Urinary bladder (tissue), 4 donors: ENCODE results near the gene CSRP3. TPM values are rescaled to one million over a fixed set of nuclear protein-coding genes. Genes with fewer than 3 reads are reported as not detected.

ENCODE experiments used
- DNase-seq: peaks from one replicate; pipeline ENCODE4 v3.0.0-alpha.2; 2015; ENCODE audit errors: extremely low spot score
- H3K27ac ChIP-seq: one replicate; pipeline ENCODE4 v1.5.1; 2013; ENCODE audit warnings: low read depth, mild to moderate bottlenecking, moderate library complexity
- H3K36me3 ChIP-seq: one replicate; pipeline ENCODE4 v1.6.1; 2013; ENCODE audit warnings: mild to moderate bottlenecking, moderate library complexity; ENCODE audit not compliant: insufficient read depth
- H3K4me1 ChIP-seq: one replicate; pipeline ENCODE4 v1.6.1; 2013; ENCODE audit warnings: mild to moderate bottlenecking, moderate library complexity; ENCODE audit not compliant: insufficient read depth
- H3K4me3 ChIP-seq: one replicate; pipeline ENCODE4 v1.5.1; 2013; ENCODE audit warnings: low read depth, low read length
- WGBS: extraction: QIAGEN DNeasy Blood & Tissue Kit; methylation state at CpG from one replicate; pipeline ENCODE4 v1.1.7; 2013; 5-methylcytosine and 5-hydroxymethylcytosine counted together
- polyA plus RNA-seq: library from polyadenylated mRNA; stranded (reverse); fragments of 200-250 nt; gene quantifications from one replicate; pipeline ENCODE4 v1.2.3, GENCODE V29; 2013
- total RNA-seq: library from RNA; depleted of rRNA; stranded (reverse); fragments of >200 nt; gene quantifications from one replicate; pipeline ENCODE4 v1.2.3, GENCODE V29; 2014
- donor health status: healthy with polysubstance abuse.
- donor health status: healthy.

The CSRP3 gene
- total RNA-seq (24.0 TPM), polyA plus RNA-seq (not detected)

DNA sequence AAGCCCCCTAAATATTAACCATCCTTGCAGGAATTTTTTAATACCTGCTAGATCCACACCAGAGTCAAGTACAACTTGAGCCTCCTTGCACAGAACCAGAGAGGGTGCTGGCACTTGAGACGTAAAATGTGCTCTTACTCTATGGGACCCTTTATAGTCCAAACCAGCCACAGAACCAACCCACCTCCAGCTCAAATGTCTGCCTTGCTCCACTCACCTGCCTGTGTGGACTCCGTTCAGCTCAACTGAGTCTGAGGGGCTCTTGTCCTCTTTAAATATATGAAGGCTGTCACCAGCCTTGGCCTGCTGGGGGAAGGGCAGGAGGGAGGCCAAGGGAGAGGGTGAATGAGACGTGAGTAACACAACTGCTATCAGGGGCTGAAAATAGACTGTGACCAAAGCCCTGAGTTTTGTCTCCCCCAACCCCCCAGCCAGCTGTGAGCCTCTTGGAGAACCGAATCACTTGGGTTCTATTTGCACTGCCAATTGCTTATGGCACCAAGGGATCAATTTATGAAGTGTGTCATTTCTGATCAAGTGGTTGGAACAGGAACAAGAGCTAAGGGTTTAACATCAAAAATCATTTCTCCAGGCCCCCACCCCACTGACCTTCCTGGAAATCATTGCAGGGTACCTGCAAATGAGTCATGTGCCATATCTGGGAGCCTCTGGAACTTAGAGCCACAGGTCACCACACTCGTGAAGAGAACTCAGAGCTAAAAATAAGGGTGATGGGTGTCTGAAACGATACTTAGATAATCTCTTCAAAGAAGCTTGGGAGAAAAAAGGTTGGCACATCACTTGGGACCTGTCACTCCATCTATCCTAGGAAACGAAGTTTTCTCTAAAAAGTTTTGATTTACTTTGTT, at the start of gene CSRP3:
Gene CSRP3, minus strand, starts transcription at position 247 of the 869 bp plus-strand sequence. CDS start 9,535 bp downstream, outside the sequence.
- 81% methylated on average over 7 of the region's 7 CpGs for WGBS
- Histone ChIP-seq H3K36me3 (no peaks in the 10 kb centered on the region), H3K4me1 (no peaks in the 10 kb centered on the region), H3K4me3 (no peak within 1 kb of the TSS), H3K27ac (no peak within 1 kb of the TSS)
- no peak for DNase-seq

DNA sequence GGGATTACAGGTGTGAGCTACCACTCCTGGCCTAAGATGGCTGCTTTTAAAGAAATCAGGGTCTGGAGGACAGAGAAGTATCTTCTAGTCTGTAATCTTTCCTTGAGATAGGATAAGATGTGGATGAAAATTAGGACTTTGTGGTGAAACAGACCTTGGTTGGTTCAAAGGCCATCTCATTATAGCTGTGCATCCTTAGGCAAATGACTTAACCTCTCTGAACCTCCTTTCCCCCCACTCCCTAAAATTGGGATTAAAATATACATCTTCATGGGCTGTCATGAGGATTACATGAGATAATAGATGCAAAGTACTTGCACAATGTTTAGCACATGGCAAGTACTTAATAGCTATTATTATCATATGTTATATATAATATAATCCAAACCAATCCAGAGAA, 49.8 kb upstream of the CSRP3 start:
- no peaks in the 10 kb centered on the region for H3K36me3 ChIP-seq
- no peak overlapping the region for H3K27ac ChIP-seq
- H3K4me3 ChIP-seq = no peak overlapping the region
- DNase-seq = no peak
- no peaks in the 10 kb centered on the region for H3K4me1 ChIP-seq

DNA sequence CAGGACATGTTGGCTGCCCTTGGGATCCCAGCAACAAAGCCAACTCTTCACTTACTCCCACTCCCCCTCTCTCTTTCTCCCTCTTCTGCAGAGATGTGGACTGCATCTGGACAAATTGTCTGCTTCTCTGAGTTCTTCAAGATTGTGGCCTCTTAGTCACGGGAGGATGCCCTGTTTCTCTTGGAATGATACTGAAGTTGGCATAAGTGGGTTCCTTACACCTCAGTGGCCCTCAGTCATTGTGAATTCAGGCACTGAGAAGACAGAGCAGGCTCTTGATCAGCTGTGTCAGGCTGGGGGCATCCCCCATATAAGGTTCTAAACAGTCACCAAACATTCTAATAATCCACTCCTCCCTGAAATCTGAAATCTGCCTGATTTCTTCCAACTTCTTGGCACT, 45.0 kb upstream of the CSRP3 start:
- DNase-seq = no peak
- Histone ChIP-seq H3K4me1 (no peaks in the 10 kb centered on the region), H3K27ac (no peak overlapping the region), H3K36me3 (no peaks in the 10 kb centered on the region), H3K4me3 (no peak overlapping the region)
- 90% methylated on average over 1 of the region's 1 CpG for WGBS

DNA sequence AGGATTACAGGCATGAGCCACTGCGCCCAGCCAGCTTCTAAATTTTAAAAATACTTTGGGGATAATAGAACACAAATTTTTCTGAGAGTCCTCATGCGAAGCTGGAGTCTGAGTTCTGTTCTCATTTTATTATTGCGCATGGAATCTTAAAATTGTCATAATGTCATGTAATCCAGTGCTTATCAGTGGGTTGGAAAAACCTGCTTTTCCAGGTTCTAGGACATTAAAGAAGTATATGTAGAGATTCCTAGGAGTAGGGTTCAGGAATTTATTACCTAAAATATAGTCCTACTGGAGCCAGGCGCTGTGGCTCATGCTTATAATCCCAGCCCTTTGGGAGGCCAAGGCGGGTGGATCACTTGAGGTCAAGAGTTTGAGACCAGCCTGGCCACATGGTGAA, 43.6 kb upstream of the CSRP3 start:
- H3K36me3 ChIP-seq = no peaks in the 10 kb centered on the region
- 80% methylated on average over 5 of the region's 5 CpGs for WGBS
- DNase-seq = no peak
- no peaks in the 10 kb centered on the region for H3K4me1 ChIP-seq
- no peak overlapping the region for H3K4me3 ChIP-seq
- H3K27ac ChIP-seq = no peak overlapping the region

DNA sequence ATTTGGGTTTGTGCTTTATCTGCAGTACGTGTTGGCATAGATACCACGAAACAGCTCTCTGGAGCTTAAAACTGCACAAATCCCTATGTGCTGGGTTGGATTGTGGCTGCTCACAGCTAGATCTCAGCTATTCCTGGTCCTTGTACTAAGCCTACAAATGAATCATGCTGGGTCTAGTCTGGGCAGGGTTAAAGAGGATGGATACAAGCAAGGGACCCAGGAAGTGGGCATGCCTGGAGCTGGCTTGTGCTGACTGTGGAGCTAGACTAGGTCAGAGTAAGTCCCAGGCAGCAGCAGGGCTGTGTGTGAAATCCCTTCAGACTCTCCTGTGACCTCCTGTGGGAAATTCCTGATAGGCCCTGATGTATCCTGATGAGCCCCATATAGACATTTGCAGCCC, 42.8 kb upstream of the CSRP3 start:
- Histone ChIP-seq H3K27ac (no peak overlapping the region), H3K4me3 (no peak overlapping the region), H3K4me1 (no peaks in the 10 kb centered on the region), H3K36me3 (no peaks in the 10 kb centered on the region)
- 64% methylated on average over 2 of the region's 2 CpGs for WGBS
- DNase-seq = no peak

DNA sequence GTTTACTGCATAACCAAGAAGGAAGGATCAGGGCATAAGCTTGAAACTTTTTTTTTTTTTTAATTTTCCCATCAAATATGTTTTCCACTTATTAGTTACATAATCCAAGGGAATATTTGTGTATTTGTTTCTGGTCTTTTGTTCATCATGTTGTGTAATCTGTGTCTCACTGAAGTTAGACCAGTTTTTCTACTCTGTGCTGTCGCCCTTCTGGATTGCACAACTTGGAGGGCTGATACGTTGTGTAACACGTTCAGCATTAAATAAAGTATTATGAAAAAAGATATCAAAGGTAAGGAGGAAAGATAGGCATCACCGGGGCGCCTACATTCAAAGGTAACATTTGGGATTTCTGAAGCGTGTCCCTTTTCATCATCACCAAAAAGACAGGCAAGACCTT, 42.3 kb upstream of the CSRP3 start:
- DNase-seq = peak; percentile 61
- 67% methylated on average over 6 of the region's 6 CpGs for WGBS
- H3K4me3 ChIP-seq = no peak overlapping the region
- no peaks in the 10 kb centered on the region for H3K36me3 ChIP-seq
- H3K27ac ChIP-seq = no peak overlapping the region
- no peaks in the 10 kb centered on the region for H3K4me1 ChIP-seq

DNA sequence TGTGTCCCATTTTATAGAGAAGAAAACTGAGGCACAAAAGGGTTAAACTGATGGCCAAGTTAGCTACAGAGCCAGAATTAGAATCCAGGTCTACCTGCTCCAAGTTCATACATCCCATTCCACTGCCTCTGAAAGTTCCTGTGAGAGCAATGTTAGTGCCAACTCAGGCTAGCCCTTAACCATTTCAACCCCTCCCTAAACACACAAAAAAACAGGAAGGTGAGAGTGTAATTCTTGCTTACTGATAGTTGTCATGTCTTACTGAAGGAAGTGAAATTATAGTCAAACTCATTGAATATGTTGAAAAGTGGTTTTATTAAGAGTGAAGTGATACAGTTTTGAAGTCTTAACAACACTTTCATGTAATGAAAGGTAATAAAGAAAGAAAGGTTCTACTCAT, 41.8 kb upstream of the CSRP3 start:
- H3K4me3 ChIP-seq = no peak overlapping the region
- DNase-seq = no peak
- H3K4me1 ChIP-seq = no peaks in the 10 kb centered on the region
- no peak overlapping the region for H3K27ac ChIP-seq
- H3K36me3 ChIP-seq = no peaks in the 10 kb centered on the region

DNA sequence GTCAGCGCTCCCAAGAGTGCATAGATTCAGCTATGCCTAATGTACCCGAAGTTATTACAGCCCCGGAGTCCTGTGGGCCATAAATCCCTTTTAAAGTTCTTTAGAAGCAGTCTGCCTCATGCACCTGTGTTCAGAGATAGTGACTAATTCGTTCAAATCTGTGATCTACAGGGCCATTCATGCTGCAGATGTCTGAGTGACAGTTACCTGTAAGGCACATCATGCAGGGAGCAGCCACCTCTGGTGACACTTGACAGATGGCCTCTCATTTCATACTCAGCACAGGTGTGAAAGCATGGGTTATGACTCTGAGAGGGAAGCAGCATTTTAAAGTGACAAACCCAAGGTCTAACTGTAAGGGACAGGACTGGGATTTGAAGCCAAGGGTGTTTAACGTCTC, 41.4 kb upstream of the CSRP3 start:
- WGBS = 57% methylated on average over 5 of the region's 5 CpGs
- H3K36me3 ChIP-seq = no peaks in the 10 kb centered on the region
- no peak overlapping the region for H3K4me3 ChIP-seq
- DNase-seq = no peak
- no peak overlapping the region for H3K27ac ChIP-seq
- no peaks in the 10 kb centered on the region for H3K4me1 ChIP-seq

DNA sequence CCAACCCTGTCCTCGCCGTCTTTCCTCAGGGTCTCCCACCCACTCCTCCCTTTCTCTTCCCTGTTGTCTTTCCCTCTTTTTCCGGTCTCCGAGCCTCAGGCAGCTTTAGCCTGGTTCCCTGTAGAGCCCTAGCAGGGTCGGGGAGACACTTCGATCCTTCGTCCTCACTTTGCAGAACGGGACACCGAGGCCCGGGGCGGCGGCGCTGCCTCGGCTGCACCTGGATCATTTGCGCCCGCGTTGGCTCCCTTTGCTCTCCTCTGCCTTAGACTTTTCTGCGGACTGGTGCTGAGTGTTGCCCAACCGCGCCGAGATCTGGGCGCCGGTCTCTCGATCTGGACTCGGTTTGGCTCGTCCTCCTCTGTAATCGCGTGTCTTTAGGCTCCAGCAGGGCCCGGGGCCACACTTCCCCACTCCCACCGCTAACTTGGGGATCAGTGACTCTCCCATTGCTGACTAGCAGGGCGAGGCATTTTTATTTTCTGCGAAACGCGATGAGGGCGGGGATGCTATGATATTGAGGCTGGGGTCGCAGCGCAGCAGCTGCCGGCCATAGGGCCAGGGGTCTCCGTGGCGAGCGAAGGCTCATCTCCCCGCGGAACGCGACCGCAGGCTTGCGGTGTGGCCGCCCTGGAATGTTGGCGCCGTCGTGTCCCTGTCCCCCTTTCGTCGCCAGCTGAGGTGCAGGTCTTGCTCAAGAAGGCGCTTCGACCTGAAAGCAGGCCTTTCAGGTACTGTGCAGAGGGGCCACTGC, 40.6 kb upstream of the CSRP3 start:
- Histone ChIP-seq H3K27ac (peak overlapping the region; percentile 12), H3K36me3 (no peaks in the 10 kb centered on the region), H3K4me1 (no peaks in the 10 kb centered on the region), H3K4me3 (no peak overlapping the region)
- no peak for DNase-seq
- 10% methylated on average over 55 of the region's 55 CpGs for WGBS

DNA sequence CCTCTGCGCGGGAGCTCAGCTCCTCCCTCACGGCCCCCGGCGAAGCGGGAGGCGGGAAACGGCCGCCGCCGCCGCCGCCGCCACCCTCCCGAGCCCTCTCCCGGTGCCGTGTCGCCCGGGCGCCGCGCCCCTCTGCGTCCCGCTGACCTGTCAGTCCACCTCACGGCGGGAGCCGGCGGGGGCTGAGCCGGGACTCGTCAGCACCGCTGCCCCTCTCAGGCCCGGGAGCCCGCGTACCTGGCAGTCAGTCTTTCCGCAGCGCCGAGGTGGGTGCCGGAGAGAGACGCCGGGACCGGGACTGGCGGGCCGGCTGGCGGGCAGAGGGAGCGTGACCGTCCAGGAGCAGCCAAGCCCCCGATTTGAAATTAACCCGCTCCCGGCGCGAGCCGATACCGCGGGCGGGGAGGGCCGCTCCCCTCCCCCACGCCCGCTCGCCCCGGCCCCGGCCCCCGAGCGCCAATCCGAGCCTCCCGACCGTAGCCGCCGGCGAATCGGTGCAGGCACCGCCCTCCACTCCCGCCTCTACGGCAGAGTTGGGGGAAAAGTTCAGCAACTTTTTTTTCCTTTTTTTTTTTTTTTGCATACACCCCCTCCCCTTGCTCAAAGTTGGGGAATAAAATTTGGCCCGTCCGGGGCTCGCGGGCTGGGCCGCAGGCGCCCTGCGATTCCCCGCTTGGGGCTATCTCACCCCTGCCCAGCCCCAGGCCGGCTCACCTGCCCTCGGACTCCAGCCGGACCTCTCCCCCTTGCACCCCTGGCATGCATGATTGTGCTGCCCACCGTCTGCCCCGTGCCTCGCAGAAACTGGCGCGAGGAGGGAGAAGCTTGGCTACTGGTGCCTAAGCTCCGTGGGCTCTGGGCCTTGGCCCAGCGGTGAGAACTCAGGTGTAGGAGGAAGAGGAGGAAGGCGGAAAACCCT, 39.7 kb upstream of the CSRP3 start:
- Histone ChIP-seq H3K36me3 (no peaks in the 10 kb centered on the region), H3K4me1 (no peaks in the 10 kb centered on the region), H3K4me3 (peak overlapping the region; percentile 68), H3K27ac (peak overlapping the region; percentile 12)
- under 1% methylated on average over 92 of the region's 92 CpGs for WGBS
- DNase-seq = no peak

DNA sequence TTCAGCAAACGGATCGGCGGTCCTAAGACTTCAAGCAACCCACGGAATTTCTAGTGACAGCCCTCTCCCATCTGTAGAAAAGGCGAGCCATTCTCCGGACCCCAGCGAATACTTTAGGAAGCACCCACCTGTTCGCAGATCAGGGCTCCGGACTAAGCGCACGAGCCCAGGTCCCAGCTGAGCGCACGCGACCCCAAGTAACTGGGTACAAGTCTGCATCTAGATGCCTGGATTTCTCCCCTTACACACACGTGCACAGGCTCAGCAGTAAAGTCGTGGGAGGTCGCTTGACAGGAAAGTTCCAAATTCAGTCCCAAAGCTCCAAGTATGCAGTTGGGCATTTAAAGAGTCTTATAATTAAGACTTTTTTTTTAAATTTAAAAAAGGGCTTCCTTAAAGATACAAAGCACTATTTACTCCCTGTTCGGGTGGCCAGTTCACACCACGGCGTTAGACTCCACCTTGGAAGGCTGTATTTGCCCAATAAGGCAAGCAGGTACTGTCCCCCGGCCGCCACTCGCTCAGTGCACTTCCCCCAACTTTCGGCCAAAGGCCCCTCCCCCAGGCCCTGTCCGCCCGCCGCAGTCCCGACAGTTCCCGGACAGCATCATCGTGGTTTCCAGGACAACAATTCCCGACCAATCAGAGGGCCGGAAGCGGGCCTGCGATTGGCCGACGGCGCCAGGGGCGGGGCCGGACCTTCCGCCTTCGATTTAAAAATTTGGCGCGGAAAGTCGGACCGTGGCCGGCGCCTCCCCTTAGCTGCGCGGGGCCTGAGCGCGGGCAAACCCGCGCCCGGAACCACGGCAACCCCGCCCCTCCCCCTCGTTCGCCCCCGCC, 38.9 kb upstream of the CSRP3 start, which contains the start of gene E2F8:
Gene E2F8, minus strand, starts transcription at position 526 of the 840 bp plus-strand sequence. CDS start 824 bp downstream, outside the sequence.
- peak; percentile 87 for DNase-seq
- WGBS = under 1% methylated on average over 59 of the region's 59 CpGs
- Histone ChIP-seq H3K4me3 (peak within 1 kb of the TSS; percentile 68), H3K36me3 (no peaks in the 10 kb centered on the region), H3K27ac (peak within 1 kb of the TSS; percentile 12), H3K4me1 (no peaks in the 10 kb centered on the region)

DNA sequence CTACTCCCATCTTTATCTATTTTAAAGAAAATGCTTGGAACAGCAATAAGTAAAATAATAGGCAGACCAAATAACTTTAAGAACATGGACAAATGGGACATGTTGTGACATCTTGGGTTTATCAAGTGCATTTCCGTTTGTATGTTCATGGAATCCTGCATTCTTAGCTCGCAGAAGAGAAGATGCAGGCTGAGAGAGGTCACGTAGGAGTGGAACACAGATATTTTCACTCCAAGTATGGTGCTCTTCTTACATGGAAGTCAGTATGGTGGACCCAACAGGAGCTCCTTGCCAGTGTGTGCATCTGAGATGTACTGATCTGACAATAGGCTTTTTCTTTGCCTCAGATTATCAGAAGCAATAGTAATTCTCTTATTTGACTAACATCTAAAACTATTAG, 37.3 kb upstream of the CSRP3 start:
- WGBS = 90% methylated on average over 3 of the region's 3 CpGs
- no peaks in the 10 kb centered on the region for H3K36me3 ChIP-seq

More for the DNA sequence above, 37.3 kb upstream of the CSRP3 start:
- Histone ChIP-seq H3K4me3 (no peak overlapping the region), H3K27ac (no peak overlapping the region), H3K4me1 (no peaks in the 10 kb centered on the region)
- DNase-seq = no peak
